ENCODE measurements around the gene PRKCB.

PRKCB gene

DNA sequence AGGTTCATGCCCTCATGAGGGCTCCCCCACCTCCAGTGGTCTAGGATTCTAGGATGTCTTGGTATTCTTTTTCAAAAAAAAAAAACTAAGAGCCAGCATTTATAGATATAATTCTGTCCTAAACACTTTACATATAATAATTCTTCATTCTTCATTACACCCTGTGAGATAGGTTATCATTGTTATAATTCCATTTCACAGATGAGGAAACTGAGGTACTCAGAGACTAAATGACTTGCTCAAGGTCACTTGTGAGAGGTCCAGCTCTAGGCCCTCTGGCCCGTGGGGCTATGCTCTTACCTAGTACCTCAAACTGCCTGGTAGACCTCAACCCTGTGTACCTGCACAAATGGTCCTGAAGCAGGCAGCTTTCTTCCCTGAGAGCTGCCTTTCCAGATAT is 172.2 kb downstream of the PRKCB start:
- H3K4me3 ChIP-seq (replicated peaks; ENCODE audit: low read depth, low read length): no peak overlapping the region
- TF ChIP-seq, protein P1, sequence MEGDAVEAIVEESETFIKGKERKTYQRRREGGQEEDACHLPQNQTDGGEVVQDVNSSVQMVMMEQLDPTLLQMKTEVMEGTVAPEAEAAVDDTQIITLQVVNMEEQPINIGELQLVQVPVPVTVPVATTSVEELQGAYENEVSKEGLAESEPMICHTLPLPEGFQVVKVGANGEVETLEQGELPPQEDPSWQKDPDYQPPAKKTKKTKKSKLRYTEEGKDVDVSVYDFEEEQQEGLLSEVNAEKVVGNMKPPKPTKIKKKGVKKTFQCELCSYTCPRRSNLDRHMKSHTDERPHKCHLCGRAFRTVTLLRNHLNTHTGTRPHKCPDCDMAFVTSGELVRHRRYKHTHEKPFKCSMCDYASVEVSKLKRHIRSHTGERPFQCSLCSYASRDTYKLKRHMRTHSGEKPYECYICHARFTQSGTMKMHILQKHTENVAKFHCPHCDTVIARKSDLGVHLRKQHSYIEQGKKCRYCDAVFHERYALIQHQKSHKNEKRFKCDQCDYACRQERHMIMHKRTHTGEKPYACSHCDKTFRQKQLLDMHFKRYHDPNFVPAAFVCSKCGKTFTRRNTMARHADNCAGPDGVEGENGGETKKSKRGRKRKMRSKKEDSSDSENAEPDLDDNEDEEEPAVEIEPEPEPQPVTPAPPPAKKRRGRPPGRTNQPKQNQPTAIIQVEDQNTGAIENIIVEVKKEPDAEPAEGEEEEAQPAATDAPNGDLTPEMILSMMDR (IDR thresholded peaks at IDR 0.05; ENCODE audit: low read length, missing control alignments): no peak
- no peak for DNase-seq (ENCODE audit: low read depth)

DNA sequence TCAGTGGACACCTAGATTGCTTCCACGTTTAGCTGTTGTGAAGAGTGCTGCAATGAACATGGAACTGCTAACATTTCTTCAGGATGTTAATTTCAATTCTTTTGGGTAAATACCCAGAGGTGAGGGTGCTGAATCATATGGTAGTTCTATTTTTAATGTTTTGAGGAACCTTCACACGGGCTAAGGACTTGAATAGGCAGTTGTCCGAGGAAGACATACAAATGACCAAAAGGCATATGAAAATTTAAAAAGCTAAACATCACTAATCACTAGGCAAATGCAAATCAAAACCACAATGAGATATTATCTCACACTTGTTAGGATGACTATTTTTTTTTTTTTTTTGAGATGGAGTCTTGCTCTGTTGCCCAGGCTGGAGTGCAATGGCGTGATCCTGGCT is 173.3 kb downstream of the PRKCB start:
- no peak for DNase-seq (ENCODE audit: low read depth)
- TF ChIP-seq, protein P1 (IDR thresholded peaks at IDR 0.05; ENCODE audit: low read length, missing control alignments): no peak
- H3K4me3 ChIP-seq (replicated peaks; ENCODE audit: low read depth, low read length): no peak overlapping the region

DNA sequence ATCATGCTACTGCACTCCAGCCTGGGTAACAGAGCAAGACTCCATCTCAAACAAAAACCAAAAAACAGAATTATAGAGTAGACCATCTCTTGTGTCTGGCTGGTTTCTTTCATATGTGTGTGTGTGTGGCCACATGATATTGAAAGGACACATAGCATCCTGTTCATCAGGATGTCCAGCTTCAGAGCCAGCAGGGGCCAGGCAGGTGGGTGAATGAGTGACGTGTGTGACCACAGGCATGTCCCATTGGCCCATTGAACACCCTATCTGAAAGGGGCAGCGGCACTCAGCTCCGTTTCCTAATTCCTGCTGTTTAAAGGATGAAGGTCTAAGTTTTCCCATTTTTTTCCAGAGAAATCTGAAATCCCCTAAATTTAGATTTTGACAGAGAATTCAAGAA is 174.2 kb downstream of the PRKCB start:
- no peak for DNase-seq (ENCODE audit: low read depth)
- H3K4me3 ChIP-seq (replicated peaks; ENCODE audit: low read depth, low read length): no peak overlapping the region
- TF ChIP-seq, protein P1 (IDR thresholded peaks at IDR 0.05; ENCODE audit: low read length, missing control alignments): no peak

DNA sequence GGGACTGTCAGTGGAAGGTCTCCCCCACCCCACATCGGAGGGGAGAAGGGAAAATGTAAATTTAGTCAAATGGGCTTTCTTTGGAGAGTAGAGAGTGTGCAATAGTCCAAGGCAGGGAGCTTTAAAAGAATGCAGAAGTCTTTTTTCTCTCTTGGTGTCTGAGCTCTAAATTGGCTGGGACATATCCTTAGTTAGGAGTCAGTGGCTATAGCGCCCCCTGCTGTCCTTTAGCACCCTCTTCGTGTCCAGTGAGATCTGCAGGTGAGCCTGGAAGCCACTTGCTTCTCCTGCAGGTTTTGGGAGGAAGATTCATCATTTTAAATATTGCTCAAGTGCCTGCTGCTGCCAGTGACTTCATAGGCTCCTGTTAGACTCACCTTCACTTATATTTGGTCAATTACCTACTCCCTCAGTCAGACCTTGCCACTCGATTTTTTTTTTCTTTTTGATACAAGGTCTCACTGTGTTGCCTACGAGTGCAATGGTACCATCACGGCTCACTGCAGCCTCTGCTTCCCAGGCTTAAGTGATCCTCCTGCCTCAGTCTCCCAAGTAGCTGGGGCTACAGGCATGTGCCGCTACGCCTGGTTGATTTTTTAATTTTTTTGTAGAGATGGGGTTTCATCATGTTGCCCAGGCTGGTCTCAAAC is 174.8 kb downstream of the PRKCB start:
- DNase-seq (ENCODE audit: low read depth): peak; percentile 76
- no peak overlapping the region for H3K4me3 ChIP-seq (replicated peaks; ENCODE audit: low read depth, low read length)
- TF ChIP-seq, protein P1 (IDR thresholded peaks at IDR 0.05; ENCODE audit: low read length, missing control alignments): peak; percentile 76

DNA sequence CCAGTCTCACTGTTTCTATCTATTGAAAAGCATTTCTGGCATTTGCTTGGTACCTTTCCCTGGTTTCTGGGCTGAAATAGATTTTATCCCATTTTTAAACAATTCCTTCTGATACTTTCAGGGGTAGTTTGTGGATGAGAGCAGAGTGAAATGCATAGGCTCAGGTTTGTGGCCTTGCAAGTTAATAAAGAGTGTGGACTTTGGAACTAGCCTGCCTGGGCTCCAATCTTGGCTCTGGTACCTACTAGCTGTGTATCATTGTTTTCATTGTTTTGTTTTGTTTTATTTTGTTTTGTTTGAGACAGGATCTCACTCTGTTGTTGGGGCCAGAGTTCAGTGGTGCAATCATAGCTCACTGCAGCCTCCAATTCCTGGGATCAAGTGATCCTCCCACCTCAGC is 175.5 kb downstream of the PRKCB start:
- H3K4me3 ChIP-seq (replicated peaks; ENCODE audit: low read depth, low read length): no peak overlapping the region
- DNase-seq (ENCODE audit: low read depth): no peak

DNA sequence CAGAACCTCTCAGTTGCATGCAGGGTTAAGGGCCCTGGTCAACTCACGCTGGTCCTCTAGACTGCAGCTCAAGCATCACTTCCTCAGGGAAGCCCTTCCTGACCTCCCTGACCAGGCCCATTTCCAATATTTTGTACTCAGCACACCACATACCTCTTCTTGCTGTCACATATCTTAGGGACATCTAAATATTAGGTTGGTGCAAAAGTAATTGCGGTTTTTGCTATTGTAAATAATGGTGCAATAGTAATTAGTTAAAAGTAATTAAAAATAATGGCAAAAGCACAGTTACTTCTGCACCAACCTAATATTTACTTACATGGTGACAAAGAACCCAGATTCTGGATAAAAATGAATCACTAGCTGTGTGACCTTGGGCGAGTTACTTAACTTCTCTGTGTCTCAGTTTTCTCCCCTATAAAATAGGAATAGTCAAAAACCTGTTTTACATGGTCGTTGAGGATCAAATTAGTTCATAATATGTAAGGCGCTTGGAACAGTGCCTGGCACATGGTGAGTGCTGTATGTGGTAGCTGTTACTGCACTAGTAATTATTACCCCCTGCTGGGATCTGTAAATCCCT is 177.4 kb downstream of the PRKCB start:
- DNase-seq (ENCODE audit: low read depth): no peak
- no peak overlapping the region for H3K4me3 ChIP-seq (replicated peaks; ENCODE audit: low read depth, low read length)
- TF ChIP-seq, protein P1 (IDR thresholded peaks at IDR 0.05; ENCODE audit: low read length, missing control alignments): no peak

More for the DNA sequence above, 175.5 kb downstream of the PRKCB start:
- TF ChIP-seq, protein P1 (IDR thresholded peaks at IDR 0.05; ENCODE audit: low read length, missing control alignments): no peak

Data from fibroblast of pulmonary artery (primary cell).